Limb (tissue), 2 donors: ENCODE data around the gene PRDM16.

Experiments
- DNase-seq, 2 donors: peaks; one replicate each; pipeline ENCODE4 v3.0.0-alpha.2; 2016; ENCODE audit errors: extremely low spot score in 2 of 2

The PRDM16 gene

DNA sequence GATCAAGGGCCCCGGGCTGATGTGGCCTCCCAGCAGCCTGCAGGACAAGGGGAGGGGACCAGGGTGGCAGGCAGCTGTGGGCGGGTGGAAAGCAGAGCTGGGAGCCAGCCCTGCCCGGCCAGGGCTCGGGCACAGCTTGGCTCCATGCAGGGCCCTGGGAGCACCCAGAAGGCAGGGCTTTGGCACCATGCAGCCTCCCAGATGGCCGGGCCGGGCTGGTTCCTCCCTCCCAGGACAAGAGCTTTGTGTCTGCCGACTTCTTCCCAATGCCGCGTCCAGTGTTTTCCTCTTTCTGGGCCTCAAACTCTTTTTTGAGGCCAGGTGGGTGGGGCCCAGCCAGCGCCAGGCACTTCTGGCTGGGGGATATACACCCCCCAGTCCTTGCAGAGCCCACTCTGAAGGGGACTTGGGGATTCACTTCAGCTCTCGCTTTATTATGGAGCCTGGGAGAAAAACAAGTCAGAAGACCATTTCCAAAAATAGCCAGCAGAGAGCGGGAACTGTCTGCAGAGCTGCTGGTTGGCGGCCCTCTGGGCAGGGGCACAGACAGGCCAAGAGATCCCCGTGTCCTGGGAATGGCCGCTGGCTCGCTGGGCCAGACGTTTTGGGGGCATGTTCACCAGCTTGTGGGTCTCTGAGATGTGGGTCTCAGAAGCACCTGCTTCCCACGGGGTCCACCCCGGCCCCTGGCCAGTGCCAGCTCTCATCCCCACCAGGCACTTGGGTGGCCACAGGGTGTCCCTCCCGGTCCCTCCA is 281.7 kb downstream of the PRDM16 start:
- no peak for DNase-seq

DNA sequence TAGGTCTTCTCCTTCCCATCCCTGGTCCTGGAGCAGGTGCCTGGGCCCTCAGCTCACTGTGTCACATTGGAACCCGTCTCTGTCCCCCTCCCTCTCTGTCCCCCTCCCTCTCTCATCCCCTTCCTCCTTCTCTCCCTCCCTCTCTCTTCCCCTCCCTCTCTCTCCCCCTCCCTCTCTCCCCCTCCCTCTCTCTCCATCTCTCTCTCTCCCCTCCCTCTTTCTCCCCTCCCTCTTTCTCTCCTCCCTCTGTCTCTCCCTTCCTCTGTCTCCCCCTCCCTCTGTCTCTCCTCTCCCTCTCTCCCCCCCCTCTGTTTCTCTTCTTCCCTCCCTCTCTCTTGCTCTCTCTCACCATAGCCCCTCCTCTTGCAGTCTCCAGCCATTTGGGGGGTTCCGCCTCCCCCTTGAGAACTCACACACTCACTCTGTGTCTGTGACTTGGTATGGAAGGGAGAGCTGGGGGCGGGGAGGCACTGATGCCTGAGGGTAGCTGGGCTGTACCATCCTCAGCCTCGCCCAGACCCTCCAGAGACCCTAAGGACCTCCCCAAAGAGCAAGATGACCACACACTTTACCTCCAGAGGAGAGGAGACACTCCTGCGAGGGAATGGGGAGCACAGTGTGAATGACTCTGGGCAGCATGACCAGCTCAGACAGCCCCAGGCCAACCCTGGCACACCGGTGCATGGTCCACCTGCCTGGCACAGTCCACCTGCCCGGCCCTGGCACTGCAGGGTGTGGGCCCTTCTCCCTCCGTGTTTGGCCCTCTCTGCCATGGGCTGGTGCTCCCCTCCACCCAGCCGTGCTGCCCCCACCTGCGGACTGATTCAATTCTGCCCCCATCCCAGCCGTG is 282.7 kb downstream of the PRDM16 start:
- no peak for DNase-seq

DNA sequence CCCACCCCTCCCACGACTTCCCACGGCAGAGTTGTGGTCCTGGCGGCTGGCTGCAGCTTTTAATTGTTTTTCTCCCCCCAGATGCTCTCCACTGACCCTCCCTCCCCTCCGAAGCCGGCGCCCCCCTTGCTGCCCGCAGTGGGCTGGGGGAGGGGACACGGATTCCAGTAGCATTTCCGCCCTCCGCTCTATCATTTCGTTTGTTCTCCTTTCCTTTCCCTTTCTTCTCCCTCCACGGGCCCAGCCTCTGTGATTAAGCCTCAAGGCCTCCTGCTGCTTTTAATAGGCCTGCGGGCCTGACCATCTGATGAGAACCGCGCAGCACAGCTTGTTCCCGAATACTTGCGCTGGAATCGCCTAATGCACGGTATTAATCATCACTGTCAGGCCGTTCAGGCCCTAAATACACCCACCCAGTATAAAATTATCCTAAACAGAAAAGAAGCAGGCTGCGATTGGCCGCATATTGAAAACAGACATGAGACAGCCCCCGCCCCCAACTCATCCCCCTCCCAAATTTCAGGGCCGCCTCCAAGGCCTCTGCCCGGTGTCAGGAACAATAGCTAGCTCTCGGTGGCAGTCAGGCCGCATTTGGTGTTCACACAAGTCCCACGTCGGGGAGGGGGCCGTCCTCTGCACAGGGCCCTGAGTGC is 283.4 kb downstream of the PRDM16 start:
- DNase-seq = peak; percentile 47 to 73

DNA sequence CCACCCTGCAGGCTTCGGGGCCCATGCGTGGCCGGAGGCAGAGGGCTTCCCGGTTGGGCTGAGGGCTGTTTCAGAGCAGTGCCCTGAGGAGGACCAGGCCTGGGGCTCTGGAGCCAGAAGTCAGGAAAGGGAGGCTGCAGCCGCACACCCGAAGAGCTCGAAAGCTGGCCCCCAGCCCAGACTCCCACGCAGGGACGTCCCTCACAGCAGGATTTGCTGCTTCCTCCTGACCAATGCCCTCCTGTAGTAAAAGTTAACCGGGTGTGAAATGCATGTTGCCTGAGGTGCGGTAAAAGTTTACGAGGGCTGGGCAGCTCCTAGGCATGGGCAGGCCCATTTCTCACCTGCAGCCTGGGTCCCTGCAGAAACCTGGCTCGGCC is 283.9 kb downstream of the PRDM16 start:
- DNase-seq = peak in 1 of 2 donors; percentile 78

DNA sequence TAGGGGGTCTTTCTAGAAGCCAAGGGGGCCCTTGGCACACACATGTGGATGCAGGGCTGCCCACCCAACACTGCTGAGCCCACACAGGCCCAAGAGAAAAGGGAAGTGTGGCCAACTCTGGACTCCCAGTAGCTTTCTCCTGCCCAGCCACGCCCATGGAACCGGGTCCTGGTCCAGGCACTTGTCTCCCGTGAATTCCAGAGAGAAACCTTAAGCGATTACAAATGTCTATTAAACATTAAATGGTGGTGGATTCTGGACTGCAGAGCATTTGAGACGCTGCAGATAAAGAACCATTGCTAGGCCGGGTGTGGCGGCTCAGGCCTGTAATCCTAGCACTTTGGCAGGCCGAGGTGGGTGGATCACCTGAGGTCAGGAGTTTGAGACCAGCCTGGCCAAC is 284.9 kb downstream of the PRDM16 start:
- no peak for DNase-seq

DNA sequence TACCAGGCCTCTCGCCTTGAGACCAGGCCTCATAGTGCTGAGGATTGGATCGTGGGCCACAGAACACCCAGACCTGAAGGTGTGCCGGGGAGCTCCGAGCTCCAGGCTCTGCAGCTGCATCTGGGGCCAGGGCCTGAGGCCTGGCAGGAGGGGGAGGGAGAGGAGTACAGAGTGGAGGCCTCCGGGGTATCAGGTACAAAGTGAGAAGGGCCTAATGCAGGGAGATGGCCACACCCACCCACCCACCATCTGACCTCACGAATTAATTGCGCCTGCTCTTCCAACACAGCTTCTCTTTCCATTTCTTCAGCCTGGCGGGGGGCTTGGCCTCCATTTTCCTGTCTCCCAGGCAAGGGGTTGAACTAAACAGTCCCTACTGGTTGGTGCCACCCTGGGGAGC is 286.1 kb downstream of the PRDM16 start:
- DNase-seq = no peak

DNA sequence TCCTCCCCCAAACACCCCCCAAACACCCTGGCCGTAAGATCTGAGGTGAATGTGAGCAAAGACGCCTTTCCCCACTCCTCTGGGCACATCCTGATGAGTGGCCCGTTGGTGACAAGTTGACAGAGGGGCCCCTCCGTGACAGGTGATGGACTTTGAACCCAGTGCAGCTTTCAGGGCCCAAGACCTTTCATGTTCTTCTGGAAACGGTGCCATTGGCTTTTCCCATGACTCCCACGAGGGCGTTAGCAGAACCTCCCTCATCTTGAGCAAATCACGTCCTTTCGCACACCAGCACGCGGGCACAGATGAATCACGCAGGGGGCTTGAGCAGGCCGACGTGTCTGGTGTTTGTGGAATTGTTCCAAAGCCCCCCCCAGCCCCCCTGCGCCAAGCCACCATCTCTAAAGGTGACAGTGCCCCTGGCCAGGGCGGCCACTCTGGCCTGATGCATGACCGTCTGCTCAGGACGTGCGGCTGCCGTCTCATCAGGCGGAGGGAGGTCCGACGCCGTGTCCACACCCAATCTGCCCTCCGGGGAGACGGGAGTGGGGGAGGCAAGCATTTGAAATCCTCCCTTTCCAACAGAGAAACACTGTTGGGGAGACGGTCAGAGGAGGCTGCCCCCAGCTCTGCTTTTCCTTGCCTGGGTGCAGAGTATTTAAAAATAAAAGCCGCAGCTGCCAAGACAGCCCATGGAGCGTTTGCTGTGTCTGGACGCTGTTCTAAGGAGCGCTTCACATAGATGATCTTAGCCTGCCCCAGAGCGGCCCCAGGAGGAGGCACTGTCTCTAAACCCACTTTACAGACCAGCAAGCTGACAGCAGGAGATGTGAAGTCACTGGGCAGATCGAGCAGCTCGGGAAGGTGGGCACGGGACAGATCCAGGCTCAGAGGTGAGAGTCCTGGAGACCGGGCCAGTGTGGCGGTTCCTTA is 287.2 kb downstream of the PRDM16 start:
- no peak for DNase-seq

DNA sequence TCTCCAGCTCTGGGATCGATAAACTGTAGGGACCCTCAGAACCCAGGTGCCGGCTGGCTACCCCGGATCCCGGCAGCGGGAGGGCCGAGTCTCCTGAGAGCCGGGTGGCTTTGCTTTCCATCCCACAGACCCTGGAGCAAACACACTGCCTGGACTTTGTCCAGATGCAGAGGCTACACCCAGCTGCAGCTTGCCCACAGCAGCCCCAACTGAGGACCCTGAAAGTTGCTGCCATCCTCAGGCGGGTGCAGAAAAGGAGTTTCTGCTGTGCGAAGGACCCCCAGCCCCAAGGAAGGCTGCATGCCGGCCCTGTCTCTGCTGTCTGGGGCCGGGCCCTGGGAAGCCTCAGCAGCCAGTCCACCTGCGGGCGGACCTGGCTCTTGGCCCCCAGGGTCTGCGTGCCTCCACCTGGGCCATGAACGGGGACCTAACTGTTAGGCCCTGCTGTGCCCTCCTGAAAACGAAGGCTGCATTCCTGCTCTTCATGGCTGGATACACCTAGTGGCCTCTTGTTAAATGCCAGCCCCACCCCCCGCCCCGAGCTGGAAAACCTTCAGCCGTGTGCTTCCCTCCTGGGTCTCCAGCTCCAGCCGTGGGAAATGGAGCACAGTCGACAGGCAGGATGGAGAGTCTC is 287.9 kb downstream of the PRDM16 start:
- no peak for DNase-seq

DNA sequence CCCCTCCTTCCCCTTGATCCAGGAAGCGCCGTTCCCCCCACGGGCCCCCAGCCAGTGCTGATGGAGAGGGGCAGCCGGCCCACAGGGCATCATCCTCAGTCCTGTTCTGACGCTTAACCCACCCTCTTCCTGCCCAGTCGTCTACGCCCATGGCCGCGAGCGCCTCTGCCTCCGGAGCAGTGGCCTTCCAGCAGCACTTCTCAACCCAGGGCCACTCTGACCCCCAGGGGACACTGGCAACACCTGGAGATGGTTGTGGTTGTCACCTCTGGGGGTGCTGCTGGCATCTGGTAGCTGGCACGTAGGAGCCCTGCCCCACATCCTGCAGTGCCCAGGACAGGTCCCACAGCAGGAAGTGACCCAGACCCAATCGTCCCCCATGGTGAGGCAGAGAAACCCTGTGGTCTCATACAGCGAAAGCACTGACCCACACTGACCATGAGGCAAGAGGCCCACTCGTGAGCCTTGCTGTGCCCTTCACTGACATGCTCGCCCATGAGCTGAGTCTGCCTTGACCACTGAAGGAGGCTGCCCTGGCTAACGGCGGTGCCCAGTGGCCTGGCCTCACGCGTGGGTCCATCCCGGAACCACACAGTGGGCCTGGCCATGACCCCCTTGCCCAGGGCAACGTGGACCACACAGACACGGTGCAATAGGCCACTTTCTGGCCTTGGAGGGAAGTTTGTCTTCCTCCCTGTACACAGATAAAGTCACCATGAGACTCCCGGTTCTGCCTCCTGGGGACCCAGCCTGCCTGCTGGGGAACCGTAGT is 288.7 kb downstream of the PRDM16 start:
- no peak for DNase-seq

DNA sequence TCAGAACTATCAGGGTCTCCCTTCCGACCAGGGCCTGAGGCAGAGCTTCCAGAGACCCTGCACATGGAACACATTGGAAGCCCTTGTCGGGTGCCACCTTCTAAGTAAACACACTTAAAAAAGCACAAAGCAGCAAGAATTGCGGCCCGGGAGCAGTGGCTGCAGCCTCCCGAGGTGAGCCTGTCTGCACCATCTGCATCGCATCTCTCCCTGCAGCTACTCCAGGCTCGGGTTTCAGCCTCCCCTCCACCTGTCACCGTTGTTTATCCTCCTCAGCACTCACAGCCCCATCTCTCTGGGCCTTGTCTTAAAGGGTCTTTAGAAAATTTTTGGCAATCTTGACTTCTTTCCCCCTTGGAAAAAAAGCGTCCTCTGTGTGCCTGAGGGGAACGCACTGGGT is 290.3 kb downstream of the PRDM16 start:
- DNase-seq = no peak

DNA sequence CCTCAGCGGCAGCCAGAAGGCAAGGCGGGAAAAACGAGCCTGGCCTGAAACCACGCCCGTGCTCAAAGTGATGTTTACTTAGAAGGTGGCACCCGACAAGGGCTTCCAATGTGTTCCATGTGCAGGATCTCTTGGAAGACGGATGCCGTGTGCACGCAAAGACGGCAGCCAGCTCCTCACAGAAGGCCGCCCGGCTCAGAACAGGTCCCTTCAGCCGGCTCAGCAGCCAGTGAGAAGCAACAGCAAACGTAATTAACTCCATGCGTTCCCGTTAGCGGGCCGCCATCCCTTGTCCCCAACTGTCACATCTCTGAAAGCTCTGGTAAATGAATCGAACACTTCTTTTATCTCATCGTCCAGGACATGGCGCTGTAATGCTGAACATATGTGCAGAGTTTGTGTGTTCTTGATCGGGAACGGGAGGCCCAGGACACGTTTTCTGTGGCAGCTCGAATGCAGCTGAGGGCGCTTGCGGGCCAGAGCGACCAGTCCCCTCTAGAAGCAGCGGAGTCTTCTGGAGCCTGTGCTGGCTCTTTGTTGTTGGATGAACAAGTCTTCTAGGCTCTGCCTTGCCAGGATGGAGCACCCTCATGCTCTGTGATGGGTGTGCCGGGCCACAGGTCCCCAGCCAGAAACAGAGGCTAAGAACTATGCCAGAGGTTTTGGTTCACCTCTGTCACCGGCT is 290.9 kb downstream of the PRDM16 start:
- DNase-seq = no peak

DNA sequence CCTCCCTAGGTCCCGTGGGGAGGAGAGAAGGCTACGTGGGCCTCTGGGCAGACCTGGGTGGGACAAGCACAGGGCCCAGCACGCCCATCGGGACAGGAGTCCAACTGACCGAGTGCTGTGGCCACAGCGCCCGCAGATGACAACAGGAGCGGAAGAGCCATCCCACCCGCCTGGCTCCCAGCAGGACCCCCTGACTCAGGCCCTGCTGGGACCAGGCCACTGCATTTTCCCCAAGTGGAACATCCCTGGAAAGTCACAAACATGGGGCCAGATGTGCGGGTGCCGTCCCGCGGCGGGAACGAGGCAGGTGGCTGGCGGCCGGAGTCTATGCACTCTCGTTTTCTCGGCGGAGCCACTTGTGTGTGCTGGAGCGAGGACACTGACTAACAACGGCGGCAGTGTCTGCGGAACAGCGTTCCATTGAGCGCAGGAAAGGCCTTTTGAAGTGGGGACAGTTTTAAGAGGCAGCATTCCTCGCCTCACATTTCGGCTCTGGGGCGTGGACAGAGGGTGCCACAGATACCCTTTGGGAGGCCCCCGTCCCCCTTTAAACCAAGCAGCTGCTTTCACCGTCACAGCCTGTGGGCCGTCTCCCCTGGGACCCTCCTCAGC is 291.7 kb downstream of the PRDM16 start:
- no peak for DNase-seq

DNA sequence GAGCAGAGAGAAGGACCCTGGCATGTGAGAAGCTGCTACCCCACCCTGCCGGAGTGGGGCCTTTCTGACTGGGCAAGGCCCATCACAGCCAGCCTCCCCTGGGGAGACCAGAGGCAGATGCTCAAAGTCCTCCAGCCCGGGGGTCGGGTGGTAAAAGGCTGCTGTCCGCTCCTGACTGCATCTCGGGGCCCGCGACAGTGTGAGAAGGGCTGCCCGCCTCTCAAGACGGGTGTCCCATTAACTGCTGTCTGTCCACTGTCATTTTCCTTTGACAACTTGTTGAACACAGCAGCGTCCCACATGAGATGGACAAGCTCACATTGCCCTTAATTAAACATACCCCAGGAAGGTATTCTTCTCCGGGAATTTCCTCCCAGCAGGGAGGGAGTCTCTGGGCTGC is 294.0 kb downstream of the PRDM16 start:
- DNase-seq = no peak

DNA sequence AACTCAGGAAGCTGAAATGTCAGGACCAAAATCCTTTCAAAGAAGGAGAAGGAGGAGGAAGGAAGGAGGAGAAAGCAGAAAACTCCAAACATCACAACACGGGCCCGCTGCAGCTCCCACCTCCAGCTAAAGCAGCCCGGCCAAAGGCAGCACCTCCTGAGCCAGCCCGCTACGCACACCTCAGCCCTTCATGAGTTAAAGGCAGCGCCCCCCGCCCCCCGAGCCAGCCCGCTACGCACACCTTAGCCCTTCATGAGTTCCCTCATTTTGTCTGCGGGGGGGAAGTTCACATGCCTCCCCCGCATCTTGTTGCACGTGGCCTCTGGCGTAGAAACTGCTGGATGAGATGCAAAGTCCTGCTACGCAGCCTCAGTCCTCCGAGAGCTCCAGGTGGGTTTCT is 294.8 kb downstream of the PRDM16 start:
- no peak for DNase-seq

DNA sequence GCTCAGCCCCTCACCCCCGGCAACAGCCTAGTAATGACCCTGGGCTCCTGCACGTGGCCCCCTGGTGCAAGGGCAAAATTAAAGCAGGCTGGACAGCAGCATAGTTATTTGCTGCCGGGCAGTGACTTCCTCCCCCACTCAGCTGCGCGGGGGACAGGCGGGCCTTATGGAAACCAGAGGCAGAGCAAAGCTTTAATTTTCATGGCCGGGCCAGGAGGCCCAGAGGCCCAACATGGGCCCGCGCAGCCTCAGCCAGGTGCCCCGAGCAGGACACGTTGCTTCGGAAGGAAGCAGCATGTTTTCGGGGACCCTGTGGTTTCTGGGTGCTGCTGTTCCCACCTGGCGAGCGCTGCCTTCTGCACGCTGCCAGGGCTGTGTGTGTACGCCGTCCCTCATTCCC is 295.5 kb downstream of the PRDM16 start:
- no peak for DNase-seq

DNA sequence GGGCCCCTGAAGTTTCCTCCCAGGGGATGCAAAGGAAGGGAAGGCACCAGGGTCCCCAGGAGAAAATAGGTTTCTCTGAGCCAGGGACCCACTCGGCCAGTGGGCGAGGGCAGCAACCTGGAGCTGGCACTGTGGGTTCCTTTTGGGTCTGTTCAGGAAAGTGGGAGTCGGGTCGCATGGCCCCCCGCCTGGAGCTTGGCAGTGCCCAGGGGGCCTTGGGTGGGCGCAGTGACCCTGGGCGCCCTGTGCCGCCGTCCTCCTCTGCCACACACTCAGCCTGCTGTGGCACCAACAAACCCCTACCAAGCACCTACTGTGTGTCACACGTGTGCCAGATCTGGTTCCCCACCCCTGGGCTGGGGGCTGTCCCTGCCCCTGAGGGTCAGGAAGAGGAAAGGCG is 296.0 kb downstream of the PRDM16 start:
- no peak for DNase-seq

DNA sequence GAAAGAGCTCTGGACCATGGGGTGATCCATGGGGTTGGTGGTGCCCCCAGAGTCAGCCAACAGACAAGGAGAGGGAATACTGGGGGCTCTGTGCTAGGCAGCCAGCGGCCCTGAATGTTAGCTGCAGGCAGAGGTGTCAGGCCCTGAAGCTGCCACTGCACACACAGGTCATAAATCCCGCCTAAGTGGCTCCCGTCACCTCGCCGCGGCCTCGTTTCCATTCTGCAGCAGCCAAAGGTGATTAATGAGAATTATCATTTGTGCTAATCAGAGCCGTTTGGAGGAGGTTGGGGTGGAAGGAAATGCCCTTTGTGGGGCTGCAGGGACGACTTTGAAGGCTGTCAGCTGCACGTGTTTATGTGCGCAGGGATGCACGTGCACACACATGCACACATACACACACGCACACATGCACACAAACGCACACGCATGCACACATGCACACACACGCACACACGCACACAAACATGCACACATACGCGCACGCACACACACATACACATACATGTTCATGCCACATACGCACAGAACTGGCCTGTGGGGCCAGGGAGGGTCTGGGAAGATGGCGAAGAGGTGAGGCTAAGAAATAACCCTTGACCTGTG is 296.6 kb downstream of the PRDM16 start:
- no peak for DNase-seq
